DND-41 (cell line): ENCODE results near the gene WDPCP.

Source experiments
- ATAC-seq: fragments of 200-7000 bp; cut with Tn5 transposase; 3 replicates; pipeline ENCODE4 v1.9.1; 2021; ENCODE audit warnings: low read depth; ENCODE audit not compliant: insufficient read depth
- DNase-seq: peaks from one replicate; pipeline ENCODE4 v3.0.0-alpha.2; 2020
- H2AFZ ChIP-seq: 2 replicates; pipeline ENCODE4 v1.6.0; 2012; ENCODE audit warnings: low read depth, low read length
- H3K27ac ChIP-seq: 2 replicates; pipeline ENCODE4 v1.5.1; 2012; ENCODE audit warnings: low read length, inconsistent platforms
- H3K27me3 ChIP-seq: fragments of 200-600 bp; sonication (generic); 2 replicates; pipeline ENCODE4 v1.6.0; 2012; ENCODE audit warnings: low read length, mild to moderate bottlenecking, inconsistent platforms; ENCODE audit not compliant: insufficient read depth, poor library complexity
- H3K36me3 ChIP-seq: 2 replicates; pipeline ENCODE4 v1.5.1; 2012; ENCODE audit warnings: low read length, inconsistent platforms; ENCODE audit not compliant: insufficient read depth
- H3K4me1 ChIP-seq: 2 replicates; pipeline ENCODE4 v1.5.1; 2012; ENCODE audit warnings: mild to moderate bottlenecking, low read length; ENCODE audit not compliant: insufficient read depth
- H3K4me2 ChIP-seq: 2 replicates; pipeline ENCODE4 v1.6.0; 2012; ENCODE audit warnings: mild to moderate bottlenecking, moderate library complexity, low read length, inconsistent platforms; ENCODE audit not compliant: insufficient read depth
- H3K4me3 ChIP-seq, 2 experiments: fragments of 200-600 bp in 1 of 2; shearing (Covaris generic) in 1 of 2; 2 replicates each; pipeline ENCODE4 v1.5.1; 2012 to 2016; ENCODE audit warnings: inconsistent platforms in 2 of 2, low read length in 2 of 2, mild to moderate bottlenecking in 2 of 2, low read depth in 1 of 2, moderate library complexity in 1 of 2
- H3K79me2 ChIP-seq: 2 replicates; pipeline ENCODE4 v1.6.0; 2012; ENCODE audit warnings: low read length, inconsistent platforms; ENCODE audit not compliant: insufficient read depth
- H3K9ac ChIP-seq: 2 replicates; pipeline ENCODE4 v1.6.0; 2012; ENCODE audit warnings: low read depth, mild to moderate bottlenecking, inconsistent platforms, low read length, moderate library complexity
- H3K9me3 ChIP-seq: 2 replicates; pipeline ENCODE4 v1.5.1; 2012; ENCODE audit warnings: low read length, moderate library complexity, mild to moderate bottlenecking, inconsistent platforms; ENCODE audit not compliant: insufficient read depth, severe bottlenecking
- H4K20me1 ChIP-seq: 2 replicates; pipeline ENCODE4 v1.6.0; 2012; ENCODE audit warnings: low read length; ENCODE audit not compliant: insufficient read depth
- CTCF ChIP-seq: IDR thresholded peaks from 2 replicates; pipeline ENCODE4 v1.5.1; 2012; ENCODE audit warnings: borderline replicate concordance, low read length, moderate library complexity, mild to moderate bottlenecking; ENCODE audit not compliant: poor library complexity, severe bottlenecking; ENCODE audit errors: extremely low read depth
- EZH2 ChIP-seq: IDR thresholded peaks from 3 replicates; pipeline ENCODE4 v1.6.1; 2012; ENCODE audit warnings: borderline replicate concordance, low read depth, mild to moderate bottlenecking, moderate library complexity, low read length, inconsistent platforms; ENCODE audit not compliant: severe bottlenecking

Gene WDPCP

GRCh38 chr2:63596401-63596883 lies 8.2 kb upstream of the WDPCP start:
- Histone ChIP-seq H3K9ac (no peak overlapping the region), H3K4me1 (peaks cover 7% of the 10 kb centered on the region; the same call in 1 of the 2 replicates), H2AFZ (no peak overlapping the region), H3K27me3 (no peaks in the 10 kb centered on the region), H3K4me3 (no peak overlapping the region), H4K20me1 (peaks cover 11% of the 10 kb centered on the region; the same call in 1 of the 2 replicates), H3K4me2 (no peak overlapping the region), H3K79me2 (peaks cover 57% of the 10 kb centered on the region), H3K27ac (no peak overlapping the region), H3K9me3 (no peaks in the 10 kb centered on the region), H3K36me3 (peaks cover 70% of the 10 kb centered on the region)
- TF ChIP-seq EZH2: no peak
- no peak for TF ChIP-seq CTCF
- no peak for ATAC-seq
- DNase-seq: no peak

GRCh38 chr2:63594660-63595059 lies 6.4 kb upstream of the WDPCP start:
- TF ChIP-seq EZH2: no peak
- TF ChIP-seq CTCF: peak; percentile 13
- Histone ChIP-seq H3K9ac (no peak overlapping the region), H3K4me2 (no peak overlapping the region), H3K36me3 (peaks cover 64% of the 10 kb centered on the region), H3K9me3 (no peaks in the 10 kb centered on the region), H3K4me3 (no peak overlapping the region), H3K27ac (no peak overlapping the region), H2AFZ (no peak overlapping the region), H3K4me1 (peaks cover 25% of the 10 kb centered on the region), H4K20me1 (peaks cover 17% of the 10 kb centered on the region; the same call in 1 of the 2 replicates), H3K79me2 (peaks cover 72% of the 10 kb centered on the region), H3K27me3 (no peaks in the 10 kb centered on the region)
- ATAC-seq: no peak
- DNase-seq: no peak

GRCh38 chr2:63591566-63592175 lies 3.4 kb upstream of the WDPCP start:
- DNase-seq (no peak), ATAC-seq (no peak)
- peaks cover 38% of the 10 kb centered on the region for H3K4me1 ChIP-seq
- TF ChIP-seq CTCF (no peak), EZH2 (no peak)
- no peak overlapping the region for H3K9ac ChIP-seq
- H2AFZ ChIP-seq: no peak overlapping the region
- H4K20me1 ChIP-seq: peaks cover 17% of the 10 kb centered on the region; the same call in 1 of the 2 replicates
- no peaks in the 10 kb centered on the region for H3K27me3 ChIP-seq
- no peak overlapping the region for H3K27ac ChIP-seq
- peaks cover 91% of the 10 kb centered on the region for H3K79me2 ChIP-seq
- peaks cover 47% of the 10 kb centered on the region for H3K36me3 ChIP-seq
- no peak overlapping the region for H3K4me3 ChIP-seq
- H3K4me2 ChIP-seq: peak overlapping the region; percentile 88; the same call in 1 of the 2 replicates
- no peaks in the 10 kb centered on the region for H3K9me3 ChIP-seq
